Measurements from ENCODE around the gene MBOAT1. TPM values are rescaled to one million over a fixed set of nuclear protein-coding genes. Genes with fewer than 3 reads are reported as not detected.

The MBOAT1 gene
- polyA plus RNA-seq, 1 experiment: 2.7 TPM

DNA sequence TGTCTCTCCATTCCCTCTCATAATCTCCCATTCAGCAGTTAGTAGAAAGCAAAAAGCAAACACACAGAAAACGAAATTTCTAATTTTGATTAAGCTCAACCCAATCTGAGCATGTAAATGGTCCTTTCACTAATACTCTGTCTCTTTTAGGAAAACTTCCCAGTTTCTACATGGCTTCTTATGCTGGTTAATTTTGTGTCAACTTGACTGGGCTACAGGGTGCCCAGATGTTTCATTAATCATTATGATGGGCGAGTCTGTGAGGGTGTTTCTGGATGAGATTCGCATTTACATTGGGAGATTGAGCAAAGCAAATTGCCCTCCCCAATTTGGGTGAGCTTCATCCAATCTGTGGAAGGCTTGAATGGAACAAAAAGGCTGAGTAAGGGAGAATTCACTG, 142.2 kb downstream of the MBOAT1 start:
- Histone ChIP-seq H3K27me3 (ENCODE audit: control insufficient read depth, insufficient read depth, low read length) (no peaks in the 10 kb centered on the region), H3K4me3 (ENCODE audit: low read depth, low read length) (no peak overlapping the region), H3K36me3 (ENCODE audit: control insufficient read depth, insufficient read depth, low read length) (no peaks in the 10 kb centered on the region)
- ChIA-PET CTCF (interaction anchor here (1.2 to 1.6 kb wide), 2 partner anchors 10 to 14 kb away, joined by 4 to 5 read pairs; no protein-coding TSS in a partner anchor), POLR2A (no interaction called here)
- TF ChIP-seq, protein P1, sequence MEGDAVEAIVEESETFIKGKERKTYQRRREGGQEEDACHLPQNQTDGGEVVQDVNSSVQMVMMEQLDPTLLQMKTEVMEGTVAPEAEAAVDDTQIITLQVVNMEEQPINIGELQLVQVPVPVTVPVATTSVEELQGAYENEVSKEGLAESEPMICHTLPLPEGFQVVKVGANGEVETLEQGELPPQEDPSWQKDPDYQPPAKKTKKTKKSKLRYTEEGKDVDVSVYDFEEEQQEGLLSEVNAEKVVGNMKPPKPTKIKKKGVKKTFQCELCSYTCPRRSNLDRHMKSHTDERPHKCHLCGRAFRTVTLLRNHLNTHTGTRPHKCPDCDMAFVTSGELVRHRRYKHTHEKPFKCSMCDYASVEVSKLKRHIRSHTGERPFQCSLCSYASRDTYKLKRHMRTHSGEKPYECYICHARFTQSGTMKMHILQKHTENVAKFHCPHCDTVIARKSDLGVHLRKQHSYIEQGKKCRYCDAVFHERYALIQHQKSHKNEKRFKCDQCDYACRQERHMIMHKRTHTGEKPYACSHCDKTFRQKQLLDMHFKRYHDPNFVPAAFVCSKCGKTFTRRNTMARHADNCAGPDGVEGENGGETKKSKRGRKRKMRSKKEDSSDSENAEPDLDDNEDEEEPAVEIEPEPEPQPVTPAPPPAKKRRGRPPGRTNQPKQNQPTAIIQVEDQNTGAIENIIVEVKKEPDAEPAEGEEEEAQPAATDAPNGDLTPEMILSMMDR (IDR thresholded peaks at IDR 0.05; ENCODE audit: insufficient read depth, low read depth, low read length): no peak
- no peak for DNase-seq (ENCODE audit: low read depth)

DNA sequence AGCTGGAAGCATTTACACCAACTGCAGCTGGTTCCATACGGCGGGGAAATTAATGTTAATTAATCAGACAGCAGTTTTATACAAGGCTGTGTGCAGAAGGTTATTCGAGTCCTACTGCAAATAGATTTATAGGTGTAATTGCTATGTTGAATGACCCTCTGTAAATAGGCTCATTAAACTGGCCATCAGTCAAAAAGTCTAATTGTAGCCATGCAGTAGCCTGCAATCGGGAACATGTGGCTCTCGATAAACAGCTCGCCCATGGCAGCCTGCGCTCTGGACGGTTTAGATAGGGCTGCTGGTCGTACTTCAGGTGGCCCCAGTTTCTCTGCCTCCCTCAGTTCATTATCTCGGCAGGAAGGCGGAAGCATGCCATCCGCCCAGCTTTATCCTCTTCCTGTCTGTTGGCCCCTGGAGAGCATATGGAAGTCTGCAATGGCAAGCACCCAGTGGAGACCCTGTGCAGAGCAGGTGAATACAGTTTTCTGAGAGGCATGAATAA, 143.2 kb downstream of the MBOAT1 start:
- Histone ChIP-seq H3K36me3 (ENCODE audit: control insufficient read depth, insufficient read depth, low read length) (no peaks in the 10 kb centered on the region), H3K27me3 (ENCODE audit: control insufficient read depth, insufficient read depth, low read length) (no peaks in the 10 kb centered on the region), H3K4me3 (ENCODE audit: low read depth, low read length) (no peak overlapping the region)
- no peak for DNase-seq (ENCODE audit: low read depth)
- POLR2A ChIA-PET: no interaction called here
- TF ChIP-seq, protein P1 (IDR thresholded peaks at IDR 0.05; ENCODE audit: insufficient read depth, low read depth, low read length): no peak
- CTCF ChIA-PET: interaction anchor here (0.5 to 1.6 kb wide), 3 partner anchors 9 to 302 kb away, joined by 3 to 9 read pairs (median 4); no protein-coding TSS in a partner anchor

DNA sequence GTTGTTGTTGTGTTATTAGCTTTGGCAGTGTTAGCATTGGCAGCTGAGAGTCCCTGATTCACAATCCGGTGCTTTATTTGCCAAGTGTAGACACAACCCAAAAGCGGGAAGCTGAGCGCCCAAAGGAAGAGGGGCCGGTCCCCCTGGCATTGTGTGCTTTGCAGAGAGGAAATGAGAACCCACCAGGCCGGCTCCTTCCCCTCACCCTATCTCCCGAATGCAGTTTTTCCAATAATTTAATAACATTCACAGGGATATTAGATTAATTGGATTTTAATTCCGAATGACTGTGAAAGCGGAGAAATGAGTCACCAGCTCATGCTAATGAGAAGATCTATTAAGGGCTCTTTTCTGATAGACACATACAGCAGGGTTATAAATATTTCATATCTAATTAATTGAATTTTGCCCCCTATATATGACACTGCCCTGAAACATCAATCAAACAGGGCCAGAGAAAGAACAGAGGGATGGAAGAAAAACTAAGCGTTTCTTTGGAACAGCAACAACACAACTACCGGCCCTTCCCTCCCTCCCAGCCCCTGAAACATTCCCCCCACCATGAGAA, 143.8 kb downstream of the MBOAT1 start:
- TF ChIP-seq, protein P1 (IDR thresholded peaks at IDR 0.05; ENCODE audit: insufficient read depth, low read depth, low read length): no peak
- POLR2A ChIA-PET: no interaction called here
- H3K36me3 ChIP-seq (ENCODE audit: control insufficient read depth, insufficient read depth, low read length): no peaks in the 10 kb centered on the region
- DNase-seq (ENCODE audit: low read depth): no peak
- no peaks in the 10 kb centered on the region for H3K27me3 ChIP-seq (ENCODE audit: control insufficient read depth, insufficient read depth, low read length)
- CTCF ChIA-PET: interaction anchor here (0.6 to 1.5 kb wide), 2 partner anchors 11 to 15 kb away, joined by 3 to 9 read pairs; no protein-coding TSS in a partner anchor
- no peak overlapping the region for H3K4me3 ChIP-seq (ENCODE audit: low read depth, low read length)

DNA sequence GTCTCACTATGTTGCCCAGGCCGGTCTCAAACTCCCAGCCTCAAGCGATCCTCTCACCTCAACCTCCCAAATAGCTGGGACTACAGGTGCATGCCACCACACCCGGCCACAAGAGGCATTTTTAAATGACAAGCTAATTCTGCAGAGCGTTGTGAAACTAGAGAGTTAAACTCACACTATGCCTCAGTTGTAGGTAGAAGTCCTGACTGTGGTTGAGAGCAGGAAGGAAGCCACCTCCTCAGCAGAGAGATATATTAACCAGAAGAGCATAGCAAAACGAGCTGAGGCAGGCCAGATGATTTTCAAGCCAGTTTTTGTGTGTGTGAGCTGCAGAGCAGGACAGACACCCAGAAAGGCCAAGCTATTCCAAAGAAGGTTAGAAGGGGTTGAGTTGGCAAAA, 150.3 kb downstream of the MBOAT1 start:
- TF ChIP-seq, protein P1 (IDR thresholded peaks at IDR 0.05; ENCODE audit: insufficient read depth, low read depth, low read length): no peak
- Histone ChIP-seq H3K4me3 (ENCODE audit: low read depth, low read length) (no peak overlapping the region), H3K27me3 (ENCODE audit: control insufficient read depth, insufficient read depth, low read length) (peaks cover 1% of the 10 kb centered on the region; the same call in 1 of the 2 replicates), H3K36me3 (ENCODE audit: control insufficient read depth, insufficient read depth, low read length) (no peaks in the 10 kb centered on the region)
- DNase-seq (ENCODE audit: low read depth): no peak
- ChIA-PET CTCF (no interaction called here), POLR2A (no interaction called here)

DNA sequence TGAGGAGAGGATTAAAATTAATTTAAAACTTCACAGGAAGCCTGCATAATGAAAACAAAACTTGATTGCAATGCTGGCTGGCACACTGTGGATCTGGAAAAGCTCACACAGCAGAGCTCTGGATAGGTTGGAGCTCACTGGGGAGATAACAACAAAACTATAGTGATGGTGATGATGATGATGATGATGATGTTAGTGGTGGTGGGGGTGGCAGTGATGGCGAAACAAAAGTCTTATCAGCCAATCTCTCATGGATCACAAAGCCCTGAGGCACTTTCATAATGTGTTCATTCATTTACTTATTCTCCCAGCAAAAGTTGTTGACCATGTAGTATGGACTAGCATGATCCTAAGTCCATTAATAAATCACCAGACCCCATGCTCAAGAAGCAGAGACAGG, 152.0 kb downstream of the MBOAT1 start:
- TF ChIP-seq, protein P1 (IDR thresholded peaks at IDR 0.05; ENCODE audit: insufficient read depth, low read depth, low read length): no peak
- Histone ChIP-seq H3K4me3 (ENCODE audit: low read depth, low read length) (no peak overlapping the region), H3K27me3 (ENCODE audit: control insufficient read depth, insufficient read depth, low read length) (peaks cover 1% of the 10 kb centered on the region; the same call in 1 of the 2 replicates), H3K36me3 (ENCODE audit: control insufficient read depth, insufficient read depth, low read length) (no peaks in the 10 kb centered on the region)
- POLR2A ChIA-PET: interaction anchor here (0.6 kb wide), 1 partner anchor 1732 kb away, joined by 3 read pairs; no protein-coding TSS in a partner anchor
- DNase-seq (ENCODE audit: low read depth): no peak
- CTCF ChIA-PET: interaction anchor here (0.6 to 1.2 kb wide), 4 partner anchors 10 to 1434 kb away, joined by 3 to 5 read pairs (median 4); no protein-coding TSS in a partner anchor

All from BJ (cell line).